GM19238 (cell line): ENCODE results near the gene PHIP.

ENCODE experiments used
- DNase-seq: peaks from one replicate; pipeline ENCODE4 v3.0.0; 2011; ENCODE audit warnings: low spot score; ENCODE audit not compliant: insufficient read length

Gene PHIP

GRCh38 chr6:79070206-79070825 lies 7.7 kb downstream of the PHIP start:
- DNase-seq: no peak

DNA sequence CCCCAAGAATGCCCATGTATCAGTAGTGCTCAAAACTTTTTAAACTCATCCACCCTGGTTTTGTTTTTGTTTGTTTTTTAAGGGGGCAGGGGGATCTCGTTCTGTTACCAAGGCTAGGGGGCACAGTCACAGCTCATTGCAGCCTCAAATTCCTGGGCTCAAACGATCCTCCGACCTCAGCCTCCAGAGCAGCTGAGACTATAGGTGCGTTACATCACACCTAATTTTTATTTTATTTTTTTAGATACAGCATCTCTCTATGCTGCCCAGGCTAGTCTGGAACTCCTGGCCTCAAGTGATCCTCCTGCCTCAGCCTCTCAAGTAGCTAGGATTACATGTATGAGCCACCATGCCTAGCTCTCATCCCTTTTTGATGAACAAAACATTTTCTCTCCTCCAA lies 11.2 kb downstream of the PHIP start:
- no peak for DNase-seq

DNA sequence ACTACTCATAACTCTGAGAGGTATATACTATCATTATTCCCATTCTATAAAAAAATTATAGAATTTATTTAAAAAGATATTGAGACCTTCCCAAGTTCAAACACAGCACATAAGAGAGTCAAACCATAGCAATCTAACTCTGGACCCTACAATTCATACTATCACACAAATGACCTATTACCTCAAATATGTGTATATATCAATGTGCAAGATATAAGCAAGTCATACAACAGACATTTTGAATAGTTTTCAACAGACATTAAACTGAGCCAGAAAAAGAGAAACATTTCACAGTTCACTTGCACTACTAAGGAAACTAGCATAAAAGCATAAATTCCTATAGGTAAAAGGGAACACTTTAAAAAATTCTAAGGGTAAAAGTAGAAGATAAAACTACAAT lies 11.7 kb downstream of the PHIP start:
- no peak for DNase-seq

- no peak for DNase-seq
Observed at GRCh38 chr6:79065232-79065631, 12.8 kb downstream of the PHIP start.

DNA sequence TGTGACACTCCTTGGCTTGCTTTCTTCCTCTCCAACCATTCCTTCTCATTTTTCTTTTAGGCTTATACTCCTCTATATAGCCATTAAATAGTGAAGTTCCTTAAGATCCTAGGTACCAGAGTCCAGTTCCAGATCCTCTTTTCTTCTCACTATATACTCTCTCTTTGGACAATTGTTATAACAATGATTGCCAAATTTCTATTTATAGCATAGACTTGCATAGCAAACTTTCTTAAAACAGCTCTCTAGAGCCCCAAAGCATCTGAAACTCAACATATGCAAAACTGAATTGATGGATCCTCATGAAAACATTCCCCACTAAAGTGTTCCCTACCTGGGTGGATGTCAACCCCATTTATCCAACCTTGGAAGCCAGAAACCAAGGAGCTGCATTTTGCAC lies 13.4 kb downstream of the PHIP start:
- DNase-seq: no peak

DNA sequence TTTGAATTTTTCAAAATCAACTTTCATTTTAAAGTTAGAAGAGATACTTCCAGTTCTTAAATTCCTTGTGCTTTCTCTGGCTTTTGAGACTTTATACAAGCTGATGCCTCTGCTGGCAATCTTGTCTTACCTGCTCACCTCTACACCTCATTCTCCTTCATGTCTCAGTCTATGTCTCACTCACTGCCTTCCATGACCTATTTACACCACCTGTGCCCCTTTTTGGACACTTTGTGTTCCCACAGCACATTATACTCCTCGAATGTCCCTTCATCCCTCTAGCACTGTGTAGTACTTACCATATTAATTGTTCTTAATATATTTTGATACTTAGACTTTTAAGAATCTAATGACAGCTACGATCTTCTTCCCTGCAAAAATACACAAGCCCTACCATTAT lies 15.3 kb downstream of the PHIP start:
- no peak for DNase-seq

- DNase-seq: no peak
Observed at GRCh38 chr6:79057746-79058145, 20.3 kb downstream of the PHIP start.

DNA sequence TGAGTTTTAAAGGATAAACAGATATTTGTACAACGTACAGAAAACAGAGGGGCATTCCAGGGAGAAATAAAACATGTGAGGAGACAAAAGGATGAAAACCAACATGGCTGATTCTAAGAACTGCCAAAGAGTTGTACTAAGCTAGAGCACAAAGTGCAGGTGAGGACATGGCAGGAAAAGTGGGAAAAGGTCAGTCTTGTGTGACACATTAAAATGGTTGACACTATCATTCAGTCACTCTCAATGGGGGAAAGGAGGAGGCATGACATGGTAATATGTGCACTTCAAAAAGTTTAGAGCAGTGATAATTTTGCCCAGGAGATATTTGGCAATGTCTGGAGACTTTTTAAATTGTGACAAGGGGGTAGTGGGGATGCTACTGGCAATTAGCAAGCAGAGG lies 21.8 kb downstream of the PHIP start:
- DNase-seq: no peak

DNA sequence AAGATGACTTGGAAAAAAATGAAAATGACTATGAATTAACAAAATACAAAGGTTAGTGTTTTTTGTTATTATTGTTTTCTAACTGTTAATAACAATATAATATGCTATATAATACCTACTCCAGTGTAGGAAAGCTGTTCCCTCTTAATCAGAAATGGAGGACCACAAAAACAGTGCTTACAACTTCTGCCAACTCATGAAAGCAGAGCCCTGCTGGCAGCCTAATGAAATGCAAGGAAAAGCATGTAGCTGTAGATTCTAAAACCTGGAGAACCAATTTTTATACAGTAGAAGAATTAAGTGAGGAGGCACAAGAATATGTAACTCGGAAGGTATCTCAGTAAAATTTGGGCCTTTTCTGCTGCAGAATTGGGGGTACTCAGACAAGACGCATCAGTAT lies 29.4 kb downstream of the PHIP start:
- no peak for DNase-seq

- DNase-seq: no peak
Observed at GRCh38 chr6:79047072-79047471, 31.0 kb downstream of the PHIP start.

GRCh38 chr6:79045966-79046365 lies 32.1 kb downstream of the PHIP start:
- no peak for DNase-seq

- DNase-seq: no peak
Observed at GRCh38 chr6:79042799-79043126, 35.3 kb downstream of the PHIP start.

GRCh38 chr6:79042088-79042798 lies 35.8 kb downstream of the PHIP start:
- DNase-seq: no peak

DNA sequence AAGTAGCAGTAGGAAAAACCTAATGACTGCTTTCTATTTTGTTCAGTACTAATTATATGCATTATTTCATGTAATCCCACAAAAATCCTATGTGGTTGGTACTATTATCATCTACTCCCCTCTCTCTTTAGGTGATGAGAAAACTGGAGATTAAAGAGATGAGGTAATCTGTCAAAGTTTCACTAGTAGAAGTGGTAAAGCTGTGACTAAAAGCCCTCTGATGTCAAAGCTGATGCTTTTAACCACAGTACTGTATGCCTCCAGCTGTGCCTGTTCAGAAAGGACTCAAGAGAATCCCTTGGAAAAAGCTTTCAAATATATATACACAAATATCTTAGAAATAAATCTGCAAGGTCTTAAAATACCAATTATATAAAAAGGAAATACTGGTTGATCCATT lies 38.0 kb downstream of the PHIP start:
- DNase-seq: no peak

DNA sequence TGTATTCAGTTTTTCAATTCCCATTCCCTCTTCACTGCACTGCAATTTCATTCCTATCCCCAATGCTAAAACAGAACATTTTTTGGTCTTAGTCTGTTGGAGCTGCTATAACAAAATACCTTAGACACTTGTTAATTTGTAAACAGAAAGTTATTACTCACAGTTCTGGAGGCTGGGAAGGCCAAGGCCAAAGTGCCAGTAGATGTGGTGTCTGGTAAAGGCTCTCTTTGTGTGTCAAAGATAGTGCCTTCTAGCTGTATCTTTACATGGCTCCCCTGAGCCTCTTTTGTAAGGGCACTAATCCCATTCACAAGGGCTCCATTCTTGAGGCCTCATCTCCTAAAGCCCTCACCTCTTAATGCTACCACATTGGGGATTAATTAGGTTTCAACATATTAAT lies 40.0 kb downstream of the PHIP start:
- no peak for DNase-seq

DNA sequence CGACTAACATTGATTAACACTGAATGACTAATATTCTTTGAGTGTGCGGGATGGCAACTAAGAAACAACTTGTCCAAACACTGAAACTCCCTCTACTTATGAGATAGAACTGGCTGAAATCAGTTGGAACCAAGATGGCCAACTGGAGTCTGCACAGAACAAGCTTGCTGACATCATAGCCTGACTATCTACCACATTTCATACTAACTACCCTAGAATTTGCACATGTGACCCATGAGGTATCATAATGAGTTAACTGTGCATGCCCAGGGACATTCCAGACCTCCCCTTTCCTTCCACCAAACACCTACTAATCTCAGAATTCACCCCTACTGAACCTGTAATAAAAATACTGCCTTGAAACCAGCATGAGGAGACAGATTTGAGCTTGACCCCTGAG lies 43.2 kb downstream of the PHIP start:
- DNase-seq: no peak

DNA sequence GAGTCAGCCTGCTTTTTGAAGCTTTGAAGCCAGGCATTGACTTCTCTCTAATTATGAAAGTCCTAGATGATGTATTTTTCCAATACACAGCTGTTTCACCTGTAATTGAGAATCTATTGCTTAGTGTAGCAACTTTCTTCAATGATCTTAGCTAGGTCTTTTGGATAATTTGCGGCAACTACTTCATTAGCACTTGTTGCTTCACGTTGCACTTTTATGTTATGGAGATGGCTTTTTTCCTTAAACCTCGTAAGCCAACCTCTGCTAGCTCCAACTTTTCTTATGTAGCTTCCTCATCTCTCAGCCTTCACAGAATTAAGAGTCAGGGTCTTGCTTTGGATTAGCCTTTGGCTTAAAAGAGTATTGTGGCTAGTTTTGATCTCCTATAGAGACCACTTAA lies 44.8 kb downstream of the PHIP start:
- no peak for DNase-seq

DNA sequence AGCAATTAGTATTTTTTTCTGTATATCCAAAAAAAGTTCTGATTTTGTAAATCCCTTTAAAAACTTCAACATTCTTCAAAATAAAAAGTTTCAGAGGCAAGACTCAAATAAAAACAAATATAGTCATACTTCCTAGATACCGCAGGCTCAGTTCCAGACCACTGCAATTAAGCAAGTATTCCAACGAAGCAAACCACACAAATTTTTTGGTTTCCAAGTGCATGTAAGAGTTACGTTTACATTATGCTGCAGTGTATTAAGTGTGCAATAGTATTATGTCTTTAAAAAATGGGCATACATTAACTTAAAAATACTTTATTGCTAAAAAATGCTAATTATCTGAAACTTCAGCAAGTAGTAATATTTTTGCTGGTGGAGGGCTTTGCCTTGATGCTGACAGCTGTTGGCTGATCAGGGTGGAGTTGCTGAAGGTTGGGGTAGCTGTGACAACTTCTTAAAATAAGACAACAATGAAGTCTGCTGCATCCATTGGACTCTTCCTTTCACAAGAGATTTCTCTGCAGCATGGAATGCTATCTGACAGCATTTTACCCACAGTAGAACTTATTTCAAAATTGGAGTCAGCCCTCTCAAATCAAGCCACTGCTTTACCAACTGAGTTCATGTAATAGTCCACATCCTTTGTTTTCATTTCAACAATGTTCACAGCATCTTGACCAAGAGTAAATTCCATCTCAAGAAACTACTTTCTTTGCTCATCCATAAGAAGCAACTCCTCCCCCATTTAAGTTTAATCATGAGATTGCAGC lies 46.0 kb downstream of the PHIP start:
- no peak for DNase-seq

DNA sequence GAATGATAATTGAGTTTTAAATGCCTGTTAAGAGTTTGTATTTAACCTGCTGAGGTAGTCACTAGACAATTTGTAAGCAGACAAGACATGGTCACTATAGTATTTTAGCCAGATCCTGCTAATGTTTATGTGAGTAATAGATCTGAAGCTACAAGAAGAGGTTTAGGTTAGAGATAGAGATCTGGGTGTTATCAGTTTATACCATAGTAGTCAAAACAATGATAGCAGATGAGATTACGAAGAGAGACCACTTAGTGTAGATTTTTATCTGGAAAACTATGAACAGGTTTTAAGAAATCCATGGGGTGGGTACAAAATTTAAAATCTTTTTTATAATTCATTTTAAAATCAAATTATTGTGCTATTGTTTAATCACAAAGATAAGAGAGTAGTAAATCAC lies 47.5 kb downstream of the PHIP start:
- DNase-seq: no peak

- DNase-seq: no peak
Observed at GRCh38 chr6:79030023-79030422, 48.0 kb downstream of the PHIP start.

DNA sequence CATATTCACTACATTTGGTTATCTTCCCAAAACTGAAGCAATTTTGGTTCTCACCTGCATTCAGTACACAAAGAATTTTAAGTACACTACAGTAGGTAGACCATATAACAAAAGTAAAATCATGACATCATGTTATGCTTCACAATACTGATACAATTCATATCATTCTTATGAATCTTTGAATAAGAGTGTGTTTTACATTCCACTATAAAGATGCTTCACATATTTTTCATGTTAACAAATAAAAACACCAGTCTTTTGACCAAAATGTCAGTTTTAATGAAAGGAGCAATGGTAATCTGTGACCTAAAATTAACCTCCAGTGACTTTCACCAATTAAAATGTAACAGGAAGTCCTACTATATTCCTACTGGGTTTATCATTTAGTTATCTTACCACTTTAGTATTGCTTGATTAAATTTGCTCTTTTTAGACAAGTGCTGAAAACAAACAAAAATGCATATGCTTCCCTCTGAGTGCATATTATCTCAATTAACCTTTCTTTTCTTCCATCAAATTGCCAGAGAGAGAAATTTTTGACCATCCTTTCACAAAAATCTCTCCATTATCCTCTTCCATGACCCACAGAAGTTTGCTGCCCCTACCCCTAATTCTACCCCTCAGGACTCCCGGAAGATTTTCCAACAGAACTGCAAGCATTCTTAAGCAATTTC lies 49.3 kb downstream of the PHIP start:
- DNase-seq: no peak

- no peak for DNase-seq
Observed at GRCh38 chr6:79011940-79012339, 66.1 kb downstream of the PHIP start.
